ENCODE data around the gene KCNQ1OT1.

The KCNQ1OT1 gene

GRCh38 chr11:2630679-2631078 lies 69.1 kb downstream of the KCNQ1OT1 start:
- H3K4me3 ChIP-seq (ENCODE audit: low read depth in 1 of 2, low read length in 2 of 2), result peak overlapping the region in 1 of 2 donors; percentile 13
- no peaks in the 10 kb centered on the region for H3K4me1 ChIP-seq (ENCODE audit: control insufficient read depth in 1 of 2, insufficient read depth in 2 of 2, low read length in 2 of 2)
- no peak overlapping the region for H3K27ac ChIP-seq (ENCODE audit: low read length)
- H3K9me3 ChIP-seq (ENCODE audit: control insufficient read depth in 1 of 2, low read length in 2 of 2), result peaks cover 15 to 29% of the 10 kb centered on the region in 2 donors
- H3K27me3 ChIP-seq (ENCODE audit: low read depth, low read length), result no peaks in the 10 kb centered on the region
- no peaks in the 10 kb centered on the region for H3K36me3 ChIP-seq (ENCODE audit: control insufficient read depth in 1 of 2, insufficient read depth in 2 of 2, low read length in 2 of 2)

GRCh38 chr11:2625183-2625582 lies 74.6 kb downstream of the KCNQ1OT1 start:
- peaks cover 0 to 7% of the 10 kb centered on the region in 2 donors for H3K9me3 ChIP-seq (ENCODE audit: control insufficient read depth in 1 of 2, low read length in 2 of 2)
- H3K4me1 ChIP-seq (ENCODE audit: control insufficient read depth in 1 of 2, insufficient read depth in 2 of 2, low read length in 2 of 2), result no peaks in the 10 kb centered on the region
- no peak overlapping the region for H3K4me3 ChIP-seq (ENCODE audit: low read depth in 1 of 2, low read length in 2 of 2)
- no peak overlapping the region for H3K27ac ChIP-seq (ENCODE audit: low read length)
- H3K27me3 ChIP-seq (ENCODE audit: low read depth, low read length), result no peaks in the 10 kb centered on the region
- H3K36me3 ChIP-seq (ENCODE audit: control insufficient read depth in 1 of 2, insufficient read depth in 2 of 2, low read length in 2 of 2), result no peaks in the 10 kb centered on the region

GRCh38 chr11:2621894-2622293 lies 77.9 kb downstream of the KCNQ1OT1 start:
- Histone ChIP-seq H3K27me3 (ENCODE audit: low read depth, low read length) (no peaks in the 10 kb centered on the region), H3K36me3 (ENCODE audit: control insufficient read depth in 1 of 2, insufficient read depth in 2 of 2, low read length in 2 of 2) (no peaks in the 10 kb centered on the region), H3K27ac (ENCODE audit: low read length) (no peak overlapping the region), H3K9me3 (ENCODE audit: control insufficient read depth in 1 of 2, low read length in 2 of 2) (no peaks in the 10 kb centered on the region), H3K4me1 (ENCODE audit: control insufficient read depth in 1 of 2, insufficient read depth in 2 of 2, low read length in 2 of 2) (no peaks in the 10 kb centered on the region), H3K4me3 (ENCODE audit: low read depth in 1 of 2, low read length in 2 of 2) (no peak overlapping the region)

GRCh38 chr11:2612884-2613571 lies 86.8 kb downstream of the KCNQ1OT1 start:
- Histone ChIP-seq H3K36me3 (ENCODE audit: control insufficient read depth in 1 of 2, insufficient read depth in 2 of 2, low read length in 2 of 2) (no peaks in the 10 kb centered on the region), H3K4me1 (ENCODE audit: control insufficient read depth in 1 of 2, insufficient read depth in 2 of 2, low read length in 2 of 2) (no peaks in the 10 kb centered on the region), H3K9me3 (ENCODE audit: control insufficient read depth in 1 of 2, low read length in 2 of 2) (peaks cover 8 to 16% of the 10 kb centered on the region in 2 donors), H3K27ac (ENCODE audit: low read length) (no peak overlapping the region), H3K4me3 (ENCODE audit: low read depth in 1 of 2, low read length in 2 of 2) (no peak overlapping the region), H3K27me3 (ENCODE audit: low read depth, low read length) (no peaks in the 10 kb centered on the region)

GRCh38 chr11:2609345-2609744 lies 90.4 kb downstream of the KCNQ1OT1 start:
- Histone ChIP-seq H3K27ac (ENCODE audit: low read length) (no peak overlapping the region), H3K4me1 (ENCODE audit: control insufficient read depth in 1 of 2, insufficient read depth in 2 of 2, low read length in 2 of 2) (no peaks in the 10 kb centered on the region), H3K36me3 (ENCODE audit: control insufficient read depth in 1 of 2, insufficient read depth in 2 of 2, low read length in 2 of 2) (no peaks in the 10 kb centered on the region), H3K4me3 (ENCODE audit: low read depth in 1 of 2, low read length in 2 of 2) (no peak overlapping the region), H3K27me3 (ENCODE audit: low read depth, low read length) (no peaks in the 10 kb centered on the region), H3K9me3 (ENCODE audit: control insufficient read depth in 1 of 2, low read length in 2 of 2) (peaks cover 8 to 16% of the 10 kb centered on the region in 2 donors)

GRCh38 chr11:2599561-2600189 lies 100.1 kb downstream of the KCNQ1OT1 start:
- no peak overlapping the region for H3K27ac ChIP-seq (ENCODE audit: low read length)
- H3K36me3 ChIP-seq (ENCODE audit: control insufficient read depth in 1 of 2, insufficient read depth in 2 of 2, low read length in 2 of 2), result no peaks in the 10 kb centered on the region
- H3K4me3 ChIP-seq (ENCODE audit: low read depth in 1 of 2, low read length in 2 of 2), result no peak overlapping the region
- H3K27me3 ChIP-seq (ENCODE audit: low read depth, low read length), result no peaks in the 10 kb centered on the region
- H3K9me3 ChIP-seq (ENCODE audit: control insufficient read depth in 1 of 2, low read length in 2 of 2), result peaks cover 6 to 14% of the 10 kb centered on the region in 2 donors
- H3K4me1 ChIP-seq (ENCODE audit: control insufficient read depth in 1 of 2, insufficient read depth in 2 of 2, low read length in 2 of 2), result no peaks in the 10 kb centered on the region

- H3K27me3 ChIP-seq (ENCODE audit: low read depth, low read length), result no peaks in the 10 kb centered on the region
- no peaks in the 10 kb centered on the region for H3K4me1 ChIP-seq (ENCODE audit: control insufficient read depth in 1 of 2, insufficient read depth in 2 of 2, low read length in 2 of 2)
- H3K36me3 ChIP-seq (ENCODE audit: control insufficient read depth in 1 of 2, insufficient read depth in 2 of 2, low read length in 2 of 2), result peaks cover 0 to 3% of the 10 kb centered on the region in 2 donors
- peaks cover 6 to 20% of the 10 kb centered on the region in 2 donors for H3K9me3 ChIP-seq (ENCODE audit: control insufficient read depth in 1 of 2, low read length in 2 of 2)
- no peak overlapping the region for H3K27ac ChIP-seq (ENCODE audit: low read length)
- H3K4me3 ChIP-seq (ENCODE audit: low read depth in 1 of 2, low read length in 2 of 2), result no peak overlapping the region
Measured at GRCh38 chr11:2595204-2595603, 104.6 kb downstream of the KCNQ1OT1 start.

GRCh38 chr11:2594267-2594666 lies 105.5 kb downstream of the KCNQ1OT1 start:
- Histone ChIP-seq H3K4me1 (ENCODE audit: control insufficient read depth in 1 of 2, insufficient read depth in 2 of 2, low read length in 2 of 2) (no peaks in the 10 kb centered on the region), H3K27ac (ENCODE audit: low read length) (no peak overlapping the region), H3K36me3 (ENCODE audit: control insufficient read depth in 1 of 2, insufficient read depth in 2 of 2, low read length in 2 of 2) (peaks cover 0 to 3% of the 10 kb centered on the region in 2 donors), H3K9me3 (ENCODE audit: control insufficient read depth in 1 of 2, low read length in 2 of 2) (peaks cover 6 to 17% of the 10 kb centered on the region in 2 donors), H3K4me3 (ENCODE audit: low read depth in 1 of 2, low read length in 2 of 2) (no peak overlapping the region), H3K27me3 (ENCODE audit: low read depth, low read length) (no peaks in the 10 kb centered on the region)

- H3K27ac ChIP-seq (ENCODE audit: low read length), result no peak overlapping the region
- peaks cover 0 to 3% of the 10 kb centered on the region in 2 donors for H3K36me3 ChIP-seq (ENCODE audit: control insufficient read depth in 1 of 2, insufficient read depth in 2 of 2, low read length in 2 of 2)
- no peak overlapping the region for H3K4me3 ChIP-seq (ENCODE audit: low read depth in 1 of 2, low read length in 2 of 2)
- no peaks in the 10 kb centered on the region for H3K27me3 ChIP-seq (ENCODE audit: low read depth, low read length)
- no peaks in the 10 kb centered on the region for H3K4me1 ChIP-seq (ENCODE audit: control insufficient read depth in 1 of 2, insufficient read depth in 2 of 2, low read length in 2 of 2)
- H3K9me3 ChIP-seq (ENCODE audit: control insufficient read depth in 1 of 2, low read length in 2 of 2), result peaks cover 6 to 12% of the 10 kb centered on the region in 2 donors
Measured at GRCh38 chr11:2593393-2593950, 106.3 kb downstream of the KCNQ1OT1 start.

GRCh38 chr11:2592559-2593392 lies 107.0 kb downstream of the KCNQ1OT1 start:
- no peak overlapping the region for H3K27ac ChIP-seq (ENCODE audit: low read length)

GRCh38 chr11:2591805-2592204 lies 108.0 kb downstream of the KCNQ1OT1 start:
- H3K4me3 ChIP-seq (ENCODE audit: low read depth in 1 of 2, low read length in 2 of 2), result no peak overlapping the region
- H3K27me3 ChIP-seq (ENCODE audit: low read depth, low read length), result no peaks in the 10 kb centered on the region
- H3K27ac ChIP-seq (ENCODE audit: low read length), result no peak overlapping the region

More at GRCh38 chr11:2592559-2593392, 107.0 kb downstream of the KCNQ1OT1 start:
- peaks cover 0 to 3% of the 10 kb centered on the region in 2 donors for H3K36me3 ChIP-seq (ENCODE audit: control insufficient read depth in 1 of 2, insufficient read depth in 2 of 2, low read length in 2 of 2)
- no peaks in the 10 kb centered on the region for H3K27me3 ChIP-seq (ENCODE audit: low read depth, low read length)
- no peak overlapping the region for H3K4me3 ChIP-seq (ENCODE audit: low read depth in 1 of 2, low read length in 2 of 2)
- H3K9me3 ChIP-seq (ENCODE audit: control insufficient read depth in 1 of 2, low read length in 2 of 2), result peaks cover 6 to 11% of the 10 kb centered on the region in 2 donors
- H3K4me1 ChIP-seq (ENCODE audit: control insufficient read depth in 1 of 2, insufficient read depth in 2 of 2, low read length in 2 of 2), result no peaks in the 10 kb centered on the region

More at GRCh38 chr11:2591805-2592204, 108.0 kb downstream of the KCNQ1OT1 start:
- no peaks in the 10 kb centered on the region for H3K4me1 ChIP-seq (ENCODE audit: control insufficient read depth in 1 of 2, insufficient read depth in 2 of 2, low read length in 2 of 2)
- peaks cover 0 to 3% of the 10 kb centered on the region in 2 donors for H3K36me3 ChIP-seq (ENCODE audit: control insufficient read depth in 1 of 2, insufficient read depth in 2 of 2, low read length in 2 of 2)
- H3K9me3 ChIP-seq (ENCODE audit: control insufficient read depth in 1 of 2, low read length in 2 of 2), result peaks cover 0 to 5% of the 10 kb centered on the region in 2 donors
